Liver (tissue), 9 donors: ENCODE data around the gene KRTAP5-11. TPM values are rescaled to one million over a fixed set of nuclear protein-coding genes. Genes with fewer than 3 reads are reported as not detected.

Source experiments
- DNase-seq: peaks from one replicate; pipeline ENCODE4 v3.0.0-alpha.2; 2017; ENCODE audit warnings: low spot score
- H3K27ac ChIP-seq, 2 donors: one replicate each; pipeline ENCODE4 v1.7.0; 2013; ENCODE audit warnings: inconsistent platforms in 2 of 2, low read length in 2 of 2, control low read depth in 1 of 2, low read depth in 1 of 2, mild to moderate bottlenecking in 1 of 2
- H3K27me3 ChIP-seq, 4 donors: one replicate each; pipeline versions ENCODE4 v1.6.1 to v1.7.0; 2013; ENCODE audit warnings: low read length in 3 of 4, inconsistent platforms in 1 of 4, mild to moderate bottlenecking in 1 of 4, moderate library complexity in 1 of 4; ENCODE audit not compliant: control insufficient read depth in 4 of 4, insufficient read depth in 4 of 4
- H3K36me3 ChIP-seq, 4 donors: one replicate each; pipeline versions ENCODE4 v1.6.1 to v1.7.0; 2013; ENCODE audit warnings: low read length in 3 of 4, mild to moderate bottlenecking in 3 of 4, low read depth in 1 of 4, moderate library complexity in 1 of 4; ENCODE audit not compliant: control insufficient read depth in 4 of 4, insufficient read depth in 3 of 4
- H3K4me1 ChIP-seq, 4 donors: one replicate each; pipeline versions ENCODE4 v1.6.1 to v1.7.0; 2013; ENCODE audit warnings: low read length in 3 of 4, mild to moderate bottlenecking in 3 of 4, moderate library complexity in 1 of 4; ENCODE audit not compliant: control insufficient read depth in 4 of 4, insufficient read depth in 4 of 4
- H3K4me3 ChIP-seq, 3 donors: one replicate each; pipeline versions ENCODE4 v1.6.1 to v1.7.0; 2013; ENCODE audit warnings: low read length in 3 of 3, control low read depth in 1 of 3, low read depth in 1 of 3, mild to moderate bottlenecking in 1 of 3
- H3K9ac ChIP-seq, 2 donors: one replicate each; pipeline ENCODE4 v1.7.0; 2013; ENCODE audit warnings: low read length in 2 of 2, mild to moderate bottlenecking in 2 of 2, moderate library complexity in 2 of 2, control low read depth in 1 of 2, low read depth in 1 of 2
- H3K9me3 ChIP-seq, 4 donors: one replicate each; pipeline versions ENCODE4 v1.6.1 to v1.7.0; 2013; ENCODE audit warnings: low read length in 3 of 4; ENCODE audit not compliant: control insufficient read depth in 4 of 4
- CTCF ChIP-seq: fragments of 150-350 bp; IDR thresholded peaks from 2 replicates; pipeline ENCODE4 v1.5.1; 2017; ENCODE audit warnings: improper control_type of control experiment, low read depth, low read length; ENCODE audit not compliant: missing input control
- EGR1 ChIP-seq, 2 donors: IDR thresholded peaks; 2 replicates each; pipeline ENCODE4 v1.6.1; 2016 to 2018; ENCODE audit warnings: antibody characterized with exemption in 2 of 2, low read depth in 2 of 2
- FOXA2 ChIP-seq: IDR thresholded peaks from 2 replicates; pipeline ENCODE4 v1.6.1; 2016; ENCODE audit warnings: antibody characterized with exemption
- GABPA ChIP-seq, 2 donors: IDR thresholded peaks in 1 of 2; conservative IDR thresholded peaks in 1 of 2; 2 replicates each; pipeline ENCODE4 v1.6.1; 2016; ENCODE audit warnings: antibody characterized with exemption in 2 of 2, mild to moderate bottlenecking in 1 of 2, moderate library complexity in 1 of 2
- HNF4G ChIP-seq: IDR thresholded peaks from 2 replicates; pipeline ENCODE4 v1.6.1; 2016; ENCODE audit warnings: antibody characterized with exemption
- JUND ChIP-seq, 2 donors: IDR thresholded peaks; 2 replicates each; pipeline ENCODE4 v1.6.1; 2016; ENCODE audit warnings: antibody characterized with exemption in 2 of 2
- NR2F2 ChIP-seq: IDR thresholded peaks from 2 replicates; pipeline ENCODE4 v1.6.1; 2016; ENCODE audit warnings: antibody characterized with exemption
- RXRA ChIP-seq, 2 donors: IDR thresholded peaks; 2 replicates each; pipeline ENCODE4 v1.6.1; 2017 to 2018; ENCODE audit warnings: antibody characterized with exemption in 2 of 2, mild to moderate bottlenecking in 1 of 2
- SP1 ChIP-seq: IDR thresholded peaks from 2 replicates; pipeline ENCODE4 v1.6.1; 2018; ENCODE audit warnings: antibody characterized with exemption, mild to moderate bottlenecking
- TAF1 ChIP-seq: conservative IDR thresholded peaks from 2 replicates; pipeline ENCODE4 v1.6.1; 2016; ENCODE audit warnings: antibody characterized with exemption, mild to moderate bottlenecking
- YY1 ChIP-seq: IDR thresholded peaks from 2 replicates; pipeline ENCODE4 v1.6.1; 2016; ENCODE audit warnings: antibody characterized with exemption, mild to moderate bottlenecking
- WGBS: extraction: QIAGEN DNeasy Blood & Tissue Kit; methylation state at CpG from one replicate; pipeline ENCODE4 v1.1.7; 2013; 5-methylcytosine and 5-hydroxymethylcytosine counted together
- polyA plus RNA-seq, 2 donors: library from polyadenylated mRNA; stranded (reverse) in 1 of 2; unstranded in 1 of 2; fragments of 200-250 nt in 1 of 2; fragments of >200 nt in 1 of 2; fragmentation: Nextera tagmentation in 1 of 2; extraction: Ambion mirVana in 1 of 2; gene quantifications; one replicate each; pipeline versions ENCODE4 v1.2.1 to v1.2.3, GENCODE V29; 2013 to 2015
- total RNA-seq, 2 donors: library from RNA; depleted of rRNA; stranded (reverse); fragments of >200 nt; gene quantifications; one replicate each; pipeline ENCODE4 v1.2.3, GENCODE V29; 2014
- TF ChIP-seq, protein P1 (sequence below): IDR thresholded peaks from 2 replicates; pipeline ENCODE4 v1.6.1; 2016; ENCODE audit warnings: antibody characterized with exemption
- TF ChIP-seq, protein P2 (sequence below): IDR thresholded peaks from 2 replicates; pipeline ENCODE4 v1.6.1; 2016; ENCODE audit warnings: antibody characterized with exemption
- TF ChIP-seq, protein P3 (sequence below): IDR thresholded peaks from 2 replicates; pipeline ENCODE4 v1.6.1; 2016; ENCODE audit warnings: antibody characterized with exemption, mild to moderate bottlenecking
- TF ChIP-seq, protein P4 (sequence below): IDR thresholded peaks from 2 replicates; pipeline ENCODE4 v1.6.1; 2016; ENCODE audit warnings: antibody characterized with exemption
- donor health status: healthy.
- donor health status: healthy.
- donor health status: healthy.
- donor health status: healthy.
- donor health status: healthy.

Gene KRTAP5-11
- total and polyA plus RNA-seq, 4 donors: not detected

DNA sequence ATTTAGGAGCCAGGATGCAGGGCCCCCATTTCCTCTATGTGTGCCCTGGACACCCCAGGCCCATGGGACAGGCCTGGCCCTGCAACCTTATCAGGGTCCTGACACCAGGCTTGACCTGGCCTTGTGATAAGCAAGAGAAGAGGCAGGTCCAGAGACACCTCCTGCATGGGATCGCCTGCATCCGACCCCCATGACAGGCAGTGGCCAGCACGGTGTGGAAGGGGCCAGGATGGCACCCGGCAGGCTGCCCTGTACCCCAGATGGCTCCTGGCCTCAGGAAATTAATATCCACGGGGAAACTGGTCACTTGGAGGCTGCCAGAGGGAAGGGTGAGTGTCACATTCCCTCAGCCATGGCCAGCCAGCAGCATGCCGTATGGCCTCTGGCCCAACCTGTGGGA is 27.7 kb downstream of the KRTAP5-11 start:
- Histone ChIP-seq H3K4me3 (no peak overlapping the region), H3K36me3 (no peaks in the 10 kb centered on the region)
- 95% methylated on average over 6 of the region's 6 CpGs for WGBS

GRCh38 chr11:71551711-71552110 is 31.0 kb downstream of the KRTAP5-11 start:
- no peak overlapping the region for H3K9ac ChIP-seq
- H3K27me3 ChIP-seq: no peaks in the 10 kb centered on the region
- no peak overlapping the region for H3K4me3 ChIP-seq
- H3K27ac ChIP-seq: no peak overlapping the region
- no peaks in the 10 kb centered on the region for H3K9me3 ChIP-seq
- H3K4me1 ChIP-seq: no peaks in the 10 kb centered on the region
- WGBS: 95% methylated on average over 1 of the region's 1 CpG
- DNase-seq: no peak
- H3K36me3 ChIP-seq: no peaks in the 10 kb centered on the region
- TF ChIP-seq, protein P1, sequence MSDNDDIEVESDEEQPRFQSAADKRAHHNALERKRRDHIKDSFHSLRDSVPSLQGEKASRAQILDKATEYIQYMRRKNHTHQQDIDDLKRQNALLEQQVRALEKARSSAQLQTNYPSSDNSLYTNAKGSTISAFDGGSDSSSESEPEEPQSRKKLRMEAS: no peak
- TF ChIP-seq HNF4G: no peak
- no peak for TF ChIP-seq NR2F2
- no peak for TF ChIP-seq TAF1
- TF ChIP-seq CTCF: no peak
- TF ChIP-seq RXRA (IDR thresholded peaks at IDR 0.05): no peak

More for the DNA sequence above, 27.7 kb downstream of the KRTAP5-11 start:
- Histone ChIP-seq H3K4me1 (no peaks in the 10 kb centered on the region), H3K27ac (no peak overlapping the region), H3K9me3 (no peaks in the 10 kb centered on the region), H3K27me3 (no peaks in the 10 kb centered on the region), H3K9ac (no peak overlapping the region)
- DNase-seq: no peak
- TF ChIP-seq, protein P2, sequence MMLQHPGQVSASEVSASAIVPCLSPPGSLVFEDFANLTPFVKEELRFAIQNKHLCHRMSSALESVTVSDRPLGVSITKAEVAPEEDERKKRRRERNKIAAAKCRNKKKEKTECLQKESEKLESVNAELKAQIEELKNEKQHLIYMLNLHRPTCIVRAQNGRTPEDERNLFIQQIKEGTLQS: no peak
- TF ChIP-seq, protein P3, sequence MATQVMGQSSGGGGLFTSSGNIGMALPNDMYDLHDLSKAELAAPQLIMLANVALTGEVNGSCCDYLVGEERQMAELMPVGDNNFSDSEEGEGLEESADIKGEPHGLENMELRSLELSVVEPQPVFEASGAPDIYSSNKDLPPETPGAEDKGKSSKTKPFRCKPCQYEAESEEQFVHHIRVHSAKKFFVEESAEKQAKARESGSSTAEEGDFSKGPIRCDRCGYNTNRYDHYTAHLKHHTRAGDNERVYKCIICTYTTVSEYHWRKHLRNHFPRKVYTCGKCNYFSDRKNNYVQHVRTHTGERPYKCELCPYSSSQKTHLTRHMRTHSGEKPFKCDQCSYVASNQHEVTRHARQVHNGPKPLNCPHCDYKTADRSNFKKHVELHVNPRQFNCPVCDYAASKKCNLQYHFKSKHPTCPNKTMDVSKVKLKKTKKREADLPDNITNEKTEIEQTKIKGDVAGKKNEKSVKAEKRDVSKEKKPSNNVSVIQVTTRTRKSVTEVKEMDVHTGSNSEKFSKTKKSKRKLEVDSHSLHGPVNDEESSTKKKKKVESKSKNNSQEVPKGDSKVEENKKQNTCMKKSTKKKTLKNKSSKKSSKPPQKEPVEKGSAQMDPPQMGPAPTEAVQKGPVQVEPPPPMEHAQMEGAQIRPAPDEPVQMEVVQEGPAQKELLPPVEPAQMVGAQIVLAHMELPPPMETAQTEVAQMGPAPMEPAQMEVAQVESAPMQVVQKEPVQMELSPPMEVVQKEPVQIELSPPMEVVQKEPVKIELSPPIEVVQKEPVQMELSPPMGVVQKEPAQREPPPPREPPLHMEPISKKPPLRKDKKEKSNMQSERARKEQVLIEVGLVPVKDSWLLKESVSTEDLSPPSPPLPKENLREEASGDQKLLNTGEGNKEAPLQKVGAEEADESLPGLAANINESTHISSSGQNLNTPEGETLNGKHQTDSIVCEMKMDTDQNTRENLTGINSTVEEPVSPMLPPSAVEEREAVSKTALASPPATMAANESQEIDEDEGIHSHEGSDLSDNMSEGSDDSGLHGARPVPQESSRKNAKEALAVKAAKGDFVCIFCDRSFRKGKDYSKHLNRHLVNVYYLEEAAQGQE: no peak
- TF ChIP-seq FOXA2 (no peak), YY1 (no peak), HNF4G (no peak), SP1 (no peak), TAF1 (no peak), CTCF (no peak), EGR1 (IDR thresholded peaks at IDR 0.05; ENCODE audit: low read depth in 2 of 2) (no peak), RXRA (IDR thresholded peaks at IDR 0.05) (no peak), GABPA (IDR thresholded peaks at IDR 0.05 in 1 of 2, conservative IDR thresholded peaks at IDR 0.05 in 1 of 2) (no peak), JUND (IDR thresholded peaks at IDR 0.05) (no peak)
- TF ChIP-seq, protein P4, sequence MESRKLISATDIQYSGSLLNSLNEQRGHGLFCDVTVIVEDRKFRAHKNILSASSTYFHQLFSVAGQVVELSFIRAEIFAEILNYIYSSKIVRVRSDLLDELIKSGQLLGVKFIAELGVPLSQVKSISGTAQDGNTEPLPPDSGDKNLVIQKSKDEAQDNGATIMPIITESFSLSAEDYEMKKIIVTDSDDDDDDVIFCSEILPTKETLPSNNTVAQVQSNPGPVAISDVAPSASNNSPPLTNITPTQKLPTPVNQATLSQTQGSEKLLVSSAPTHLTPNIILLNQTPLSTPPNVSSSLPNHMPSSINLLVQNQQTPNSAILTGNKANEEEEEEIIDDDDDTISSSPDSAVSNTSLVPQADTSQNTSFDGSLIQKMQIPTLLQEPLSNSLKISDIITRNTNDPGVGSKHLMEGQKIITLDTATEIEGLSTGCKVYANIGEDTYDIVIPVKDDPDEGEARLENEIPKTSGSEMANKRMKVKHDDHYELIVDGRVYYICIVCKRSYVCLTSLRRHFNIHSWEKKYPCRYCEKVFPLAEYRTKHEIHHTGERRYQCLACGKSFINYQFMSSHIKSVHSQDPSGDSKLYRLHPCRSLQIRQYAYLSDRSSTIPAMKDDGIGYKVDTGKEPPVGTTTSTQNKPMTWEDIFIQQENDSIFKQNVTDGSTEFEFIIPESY: no peak
